GM19025 (cell line): ENCODE measurements around the gene GSTCD.
"Not testable (repeated sequence)": the region's sequence is repeated elsewhere in the genome, so short reads cannot be mapped to it uniquely, and the experiment has no call there.

Source experiments
- ATAC-seq: cut with Tn5 transposase; IDR thresholded peaks from one replicate; pipeline ENCODE4 v1.9.1; 2021; ENCODE audit warnings: mild to moderate bottlenecking, low read depth, moderate library complexity; ENCODE audit not compliant: unreplicated experiment

The GSTCD gene

DNA sequence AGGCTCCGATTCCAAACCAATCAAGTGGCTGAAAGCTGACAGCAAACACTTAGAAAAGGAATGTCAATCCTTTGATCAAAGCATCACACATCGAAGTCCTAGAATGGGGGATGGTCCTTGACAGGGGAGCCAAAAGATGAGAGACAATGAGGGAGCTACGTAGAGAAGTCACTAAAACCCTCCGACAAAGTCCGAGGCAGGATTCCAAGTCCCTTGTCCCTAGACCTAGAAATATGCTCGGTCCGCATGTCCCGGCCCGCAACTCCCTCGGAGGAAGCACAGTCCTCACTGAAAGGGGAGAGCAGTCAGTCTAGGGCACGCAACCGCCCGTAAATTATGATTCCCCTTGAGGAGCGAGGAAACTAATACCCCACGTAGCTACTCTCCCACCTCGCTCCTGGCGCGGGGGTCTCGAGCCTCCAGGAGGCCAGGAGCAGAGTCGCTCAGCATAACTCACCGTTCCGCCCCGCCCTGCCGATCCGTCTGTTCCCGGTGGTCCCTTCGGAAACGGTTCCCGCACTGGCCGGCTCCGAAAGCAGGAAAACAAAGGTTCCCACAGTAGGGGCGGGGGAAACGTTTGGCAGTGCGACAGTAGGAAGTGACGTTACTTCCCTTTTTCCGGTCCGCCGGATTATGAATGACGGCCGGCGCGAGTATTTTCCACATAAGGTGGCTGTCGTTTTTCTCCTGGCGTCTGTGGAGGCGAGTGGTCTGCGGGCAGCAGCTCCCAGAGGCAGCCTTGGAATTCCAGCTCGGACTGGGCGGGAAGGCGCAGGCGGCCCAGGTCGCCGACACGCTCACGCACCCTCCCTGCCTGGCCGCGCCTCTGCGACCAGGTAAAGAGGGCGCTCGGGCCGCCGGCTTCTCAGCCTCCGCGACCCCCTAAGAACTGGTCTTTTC is at the start of gene GSTCD, which contains the start of gene INTS12:
GSTCD (plus strand) TSS at position 604 of the 900 bp plus-strand sequence. CDS start 8,830 bp downstream, outside the sequence.
INTS12 (minus strand) TSS at position 509 of the 900 bp plus-strand sequence. CDS start 8,684 bp downstream, outside the sequence.
- ATAC-seq, result peak; percentile 81

DNA sequence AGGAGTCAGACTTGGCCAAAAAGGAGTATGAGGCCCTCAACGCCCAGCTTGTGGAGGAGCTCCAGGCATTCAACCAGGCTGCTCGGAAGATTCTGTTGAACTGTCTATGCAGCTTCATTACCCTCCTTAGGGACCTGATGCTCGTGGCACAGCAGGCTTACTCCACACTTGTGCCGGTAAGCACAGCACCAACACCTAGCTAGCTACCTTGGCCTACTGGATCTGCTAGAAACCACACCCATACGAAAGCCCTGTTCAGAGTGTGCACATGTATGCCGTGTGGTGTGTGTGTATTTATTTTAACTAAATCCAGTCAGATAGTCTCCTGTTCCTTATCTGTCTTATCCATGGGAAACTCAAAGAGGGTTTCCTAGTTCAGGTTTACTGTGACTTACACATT is 49.4 kb upstream of the GSTCD start:
- no peak for ATAC-seq

DNA sequence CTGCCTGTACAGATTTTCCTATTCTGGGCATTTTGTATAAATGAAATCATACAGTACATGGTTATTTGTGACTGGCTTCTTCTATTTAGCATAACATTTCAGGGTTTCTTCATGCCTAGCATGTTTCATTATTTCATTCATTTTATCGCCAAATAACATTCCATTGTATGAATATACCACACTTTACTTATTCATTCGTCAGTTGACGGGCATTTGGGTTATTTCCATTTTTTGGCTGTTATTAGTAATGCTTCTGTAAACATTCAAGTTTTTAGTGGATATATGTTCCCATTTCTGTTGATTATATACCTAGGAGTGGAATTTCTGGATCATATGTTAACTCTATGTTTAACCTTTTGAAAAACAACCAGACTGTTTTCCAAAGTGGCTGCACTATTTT is 47.6 kb upstream of the GSTCD start:
- ATAC-seq, result no peak

DNA sequence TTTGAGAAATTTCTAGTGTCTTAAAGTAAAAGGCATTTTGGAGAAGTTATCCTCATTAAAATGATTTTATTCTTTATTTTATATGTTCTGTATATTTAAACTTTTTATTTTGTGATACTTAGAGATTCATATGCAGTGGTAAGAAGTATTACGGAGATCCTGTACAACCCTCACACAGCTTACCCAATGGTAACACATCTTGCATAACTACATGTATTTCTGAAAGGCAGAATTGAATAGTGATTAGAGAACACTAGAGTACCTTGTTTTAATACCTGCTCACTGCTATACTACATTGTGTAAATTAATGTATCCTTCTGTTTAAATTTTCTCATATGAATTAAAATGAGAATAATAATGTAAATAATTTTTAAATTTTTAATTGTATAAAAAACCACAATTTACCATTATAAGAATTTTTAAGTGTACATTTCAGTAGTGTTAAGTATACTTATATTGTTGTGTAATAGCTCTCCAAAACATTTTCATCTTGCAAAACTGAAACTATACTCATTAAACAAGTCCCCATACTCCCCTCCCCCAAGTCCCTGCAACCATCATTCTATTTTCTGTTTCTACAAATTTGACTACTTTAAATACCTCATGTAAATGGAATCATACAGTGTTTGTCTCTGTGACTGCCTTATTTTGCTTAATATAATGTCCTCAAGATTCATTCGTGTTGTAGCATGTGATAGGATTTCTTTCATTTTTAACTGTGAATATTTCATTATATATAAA is 45.5 kb upstream of the GSTCD start:
- ATAC-seq, result no peak

GRCh38 chr4:105666693-105667092 is 41.9 kb upstream of the GSTCD start:
- no peak for ATAC-seq

DNA sequence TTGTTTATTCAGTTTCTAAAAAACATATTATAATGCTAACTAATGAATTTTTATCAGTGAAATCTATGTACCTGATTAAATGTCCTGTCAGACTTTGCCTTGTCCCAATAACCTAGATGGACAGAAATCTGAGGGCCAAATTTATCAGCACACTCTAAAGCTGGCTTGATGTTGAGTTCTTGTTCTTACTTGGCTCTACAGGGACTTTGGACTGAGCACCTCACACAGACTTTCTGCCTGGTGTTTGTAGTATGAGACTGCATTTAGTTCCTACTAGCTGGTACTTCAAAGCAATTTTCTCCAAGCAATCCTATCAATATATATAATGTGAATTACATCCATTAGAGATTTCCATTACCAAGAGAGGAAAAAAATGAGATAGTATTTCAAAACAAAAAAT is 37.9 kb upstream of the GSTCD start:
- no peak for ATAC-seq

DNA sequence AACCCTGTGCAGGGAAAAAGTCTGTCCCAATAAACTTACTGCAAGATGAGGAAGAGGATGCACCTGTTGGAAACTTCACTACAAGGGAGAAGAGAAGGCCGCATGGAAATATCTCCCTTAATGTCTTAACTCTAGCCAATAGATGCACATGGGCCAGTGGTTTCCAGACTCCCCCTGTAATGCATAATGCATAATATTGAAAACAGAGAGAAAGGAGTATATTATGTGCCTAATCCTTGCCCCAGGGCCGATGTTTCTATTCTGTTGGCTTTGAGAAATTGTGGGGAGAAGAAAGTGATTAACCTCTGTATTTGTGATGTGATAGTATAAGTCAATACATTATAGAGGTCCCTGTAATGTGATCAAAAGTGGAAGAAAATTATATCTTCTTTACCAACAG is 37.3 kb upstream of the GSTCD start:
- ATAC-seq, result no peak

DNA sequence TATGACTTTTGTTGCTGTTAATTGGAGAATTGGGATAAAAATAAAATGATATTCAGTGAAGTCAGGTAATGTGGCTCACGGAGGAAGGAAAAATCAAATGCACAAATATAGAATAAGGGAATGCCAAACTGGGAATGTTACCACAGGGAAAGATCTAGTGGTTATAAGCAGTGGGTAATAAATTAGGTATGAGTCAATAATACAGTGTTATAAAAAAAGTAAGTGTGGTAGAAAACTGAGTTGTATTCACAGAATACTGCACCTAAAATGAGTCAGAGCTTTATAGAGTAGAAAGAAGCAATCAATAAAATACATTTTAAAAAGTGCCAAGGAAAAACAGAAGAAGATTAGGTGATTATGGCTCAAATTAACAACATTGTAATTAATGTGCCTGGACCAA is 34.6 kb upstream of the GSTCD start:
- ATAC-seq, result no peak

DNA sequence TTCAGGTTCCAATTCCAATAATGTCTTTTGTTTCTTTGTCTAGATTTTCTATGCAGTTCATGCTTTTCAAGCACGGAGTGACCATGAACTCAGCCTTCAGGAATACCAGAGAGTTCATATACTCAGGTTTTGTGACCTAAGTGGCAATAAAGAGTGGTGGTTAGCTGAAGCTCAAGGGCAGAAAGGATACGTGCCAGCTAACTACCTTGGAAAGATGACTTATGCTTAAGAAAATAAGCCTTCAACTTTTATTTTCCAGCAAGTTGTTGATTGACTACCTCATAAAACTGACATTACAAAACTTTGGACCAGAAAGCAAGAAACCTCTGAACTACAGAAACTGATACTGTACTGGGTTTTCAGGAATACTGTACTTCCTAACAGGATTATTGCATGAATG is 30.9 kb upstream of the GSTCD start:
- ATAC-seq, result no peak

DNA sequence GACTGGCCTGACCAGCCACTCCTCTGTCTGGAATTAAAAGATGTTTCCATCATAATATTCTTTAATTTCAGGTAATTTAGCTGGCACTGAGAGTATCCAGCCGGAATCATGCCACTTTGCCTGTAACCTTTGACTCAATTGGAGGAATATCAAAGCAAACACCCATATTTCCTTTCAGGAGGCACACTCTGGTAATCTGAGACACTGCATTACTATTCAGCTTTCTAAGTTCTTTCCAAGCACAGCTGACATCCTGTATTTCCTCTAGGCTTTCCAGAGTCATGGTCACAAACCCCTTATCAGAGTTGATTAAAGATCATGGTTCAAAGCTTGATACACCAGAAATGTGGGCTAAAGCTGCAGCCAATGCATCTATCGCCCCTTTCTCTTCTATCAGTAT is 29.4 kb upstream of the GSTCD start:
- no peak for ATAC-seq

GRCh38 chr4:105683038-105683437 is 25.5 kb upstream of the GSTCD start:
- ATAC-seq, result no peak

DNA sequence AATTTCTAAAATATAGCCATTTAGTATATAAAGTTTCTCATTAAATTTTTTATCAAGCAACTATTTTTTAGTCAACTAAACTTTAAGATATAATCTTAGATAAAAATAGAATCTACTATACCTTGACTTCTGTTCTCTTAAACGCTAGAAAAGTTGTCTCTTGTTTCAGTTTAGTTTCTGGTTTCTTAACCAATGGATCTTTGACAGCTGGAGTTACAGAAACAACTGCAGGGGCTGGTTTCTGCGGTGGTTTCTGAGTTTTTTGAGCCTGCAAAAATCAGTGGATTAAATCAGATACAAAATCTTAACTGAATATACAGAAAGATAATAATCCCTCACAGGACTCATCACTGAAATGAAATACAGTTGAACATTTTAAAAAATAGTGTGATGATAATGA is 22.0 kb upstream of the GSTCD start:
- ATAC-seq, result no peak

- not testable (repeated sequence) for ATAC-seq
Observed at GRCh38 chr4:105694812-105695211, 13.8 kb upstream of the GSTCD start.

- not testable (repeated sequence) for ATAC-seq
Observed at GRCh38 chr4:105695832-105696231, 12.8 kb upstream of the GSTCD start.

- ATAC-seq, result no peak
Observed at GRCh38 chr4:105698607-105699006, 10.0 kb upstream of the GSTCD start.

DNA sequence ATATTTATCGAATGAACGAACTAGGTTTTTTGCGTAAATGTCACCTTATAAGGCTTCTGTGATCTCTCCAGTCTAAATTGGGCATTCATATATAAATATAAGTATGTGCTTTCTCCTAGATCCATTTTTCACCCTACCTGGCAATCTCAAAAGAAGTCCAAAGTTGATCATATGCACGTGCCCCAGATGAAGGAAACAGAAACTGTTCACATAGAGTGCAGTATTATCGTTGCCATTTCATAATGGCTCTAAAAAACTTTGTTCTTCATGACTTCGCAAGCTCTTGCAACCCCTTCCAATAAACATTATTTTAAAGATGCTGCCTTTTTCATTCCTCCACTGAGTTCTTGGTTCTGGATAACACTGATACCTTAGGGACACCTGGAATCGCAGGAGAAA is 803 bp upstream of the GSTCD start:
- no peak for ATAC-seq

- ATAC-seq, result peak; percentile 29
Observed at GRCh38 chr4:105709081-105709450, 482 bp downstream of the GSTCD start.

GRCh38 chr4:105710012-105710600 is 1.5 kb downstream of the GSTCD start:
- ATAC-seq, result no peak

- no peak for ATAC-seq
Observed at GRCh38 chr4:105710678-105711077, 2.1 kb downstream of the GSTCD start.

- no peak for ATAC-seq
Observed at GRCh38 chr4:105712766-105713165, 4.2 kb downstream of the GSTCD start.

DNA sequence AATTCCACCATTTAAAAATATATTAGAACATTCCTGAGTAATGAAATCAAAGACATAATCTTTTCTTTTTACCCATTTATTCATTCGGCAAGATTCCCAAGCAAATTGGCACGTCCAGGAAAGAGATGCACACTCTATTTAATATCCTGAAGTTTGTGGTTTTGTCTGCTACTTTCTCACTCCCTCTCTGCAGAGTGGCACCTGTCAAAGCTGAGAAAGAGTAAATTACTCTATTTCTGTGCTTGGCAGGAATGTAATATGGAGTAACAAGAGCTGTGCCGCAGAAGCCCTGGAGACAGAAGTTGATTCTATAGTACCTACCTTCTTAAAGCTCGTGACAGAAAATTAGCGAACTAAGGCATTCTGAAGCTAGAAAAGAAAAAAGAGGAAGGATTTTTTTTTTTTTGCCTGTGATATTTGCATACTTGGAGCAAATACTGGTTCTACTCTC is 5.5 kb downstream of the GSTCD start:
- ATAC-seq, result peak; percentile 44
